Hepatocyte (in vitro differentiated cells): ENCODE measurements around the gene URM1. TPM values are rescaled to one million over a fixed set of nuclear protein-coding genes. Genes with fewer than 3 reads are reported as not detected.
"Not testable (repeated sequence)": the region's sequence is repeated elsewhere in the genome, so short reads cannot be mapped to it uniquely, and the experiment has no call there.

Experiments
- DNase-seq: peaks from one replicate; pipeline ENCODE4 v3.0.0-alpha.2; 2016; ENCODE audit warnings: low spot score
- H2AFZ ChIP-seq: fragments of 200-600 bp; sonication (generic); 2 replicates; pipeline ENCODE4 v1.6.0; 2016; ENCODE audit warnings: antibody characterized with exemption, mild to moderate bottlenecking
- H3K27ac ChIP-seq: fragments of 200-600 bp; sonication (generic); 2 replicates; pipeline ENCODE4 v1.5.1; 2016; ENCODE audit warnings: mild to moderate bottlenecking
- H3K27me3 ChIP-seq: fragments of 200-600 bp; sonication (generic); 2 replicates; pipeline ENCODE4 v1.6.1; 2016
- H3K36me3 ChIP-seq: fragments of 200-600 bp; sonication (generic); replicated peaks from 2 replicates; pipeline ENCODE4 v1.5.1; 2016; ENCODE audit warnings: low read depth; ENCODE audit not compliant: insufficient read depth
- H3K4me1 ChIP-seq: fragments of 200-600 bp; sonication (generic); 2 replicates; pipeline ENCODE4 v1.5.1; 2016; ENCODE audit warnings: mild to moderate bottlenecking, moderate library complexity; ENCODE audit not compliant: insufficient read depth
- H3K4me2 ChIP-seq: fragments of 200-600 bp; sonication (generic); 2 replicates; pipeline ENCODE4 v1.6.0; 2016
- H3K4me3 ChIP-seq: fragments of 200-600 bp; sonication (generic); 2 replicates; pipeline ENCODE4 v1.5.1; 2016; ENCODE audit warnings: mild to moderate bottlenecking
- H3K79me2 ChIP-seq: fragments of 200-600 bp; sonication (generic); 2 replicates; pipeline ENCODE4 v1.6.0; 2017; ENCODE audit warnings: mild to moderate bottlenecking
- H3K9me2 ChIP-seq: fragments of 200-600 bp; sonication (generic); replicated peaks from 2 replicates; pipeline ENCODE4 v1.6.0; 2017; ENCODE audit warnings: mild to moderate bottlenecking; ENCODE audit not compliant: insufficient read depth
- H3K9me3 ChIP-seq: fragments of 200-600 bp; sonication (generic); 2 replicates; pipeline ENCODE4 v1.5.1; 2016; ENCODE audit warnings: low read depth, mild to moderate bottlenecking
- H4K20me1 ChIP-seq: fragments of 200-600 bp; sonication (generic); 2 replicates; pipeline ENCODE4 v1.6.0; 2016; ENCODE audit warnings: mild to moderate bottlenecking; ENCODE audit not compliant: insufficient read depth, poor library complexity, severe bottlenecking
- CTCF ChIP-seq: fragments of 200-600 bp; sonication (generic); IDR thresholded peaks from 2 replicates; pipeline ENCODE4 v1.5.1; 2016; ENCODE audit warnings: antibody characterized with exemption, mild to moderate bottlenecking; ENCODE audit not compliant: poor library complexity
- EZH2 ChIP-seq: fragments of 200-600 bp; sonication (generic); IDR thresholded peaks from 2 replicates; pipeline ENCODE4 v1.6.1; 2016; ENCODE audit warnings: antibody characterized with exemption, mild to moderate bottlenecking, borderline replicate concordance
- EZH2phosphoT487 ChIP-seq: fragments of 200-600 bp; sonication (generic); IDR thresholded peaks from one replicate; pipeline ENCODE4 v1.6.1; 2018; ENCODE audit warnings: antibody characterized with exemption, mild to moderate bottlenecking, low read depth, moderate library complexity; ENCODE audit not compliant: unreplicated experiment, severe bottlenecking
- WGBS: methylation state at CpG from one replicate; pipeline ENCODE4 v1.1.6; 2016; ENCODE audit warnings: low lambda C conversion rate; ENCODE audit errors: missing lambda C conversion rate; 5-methylcytosine and 5-hydroxymethylcytosine counted together
- polyA plus RNA-seq: library from polyadenylated mRNA; unstranded; fragments of >200 nt; fragmentation: Nextera tagmentation; extraction: Ambion mirVana; gene quantifications from 2 replicates; pipeline ENCODE4 v1.2.1, GENCODE V29; 2016
- total RNA-seq: library from RNA; depleted of rRNA; stranded (reverse); fragments of >200 nt; gene quantifications from 2 replicates; pipeline ENCODE4 v1.2.3, GENCODE V29; 2014

Gene URM1
- total and polyA plus RNA-seq, 2 experiments from 2014 or later: 32.7 to 55.7 TPM

GRCh38 chr9:128337936-128338335, 33.2 kb upstream of the URM1 start:
- Histone ChIP-seq H3K79me2 (peaks cover 4% of the 10 kb centered on the region), H3K4me3 (no peak overlapping the region), H4K20me1 (no peaks in the 10 kb centered on the region), H3K9me2 (no peaks in the 10 kb centered on the region), H3K36me3 (no peaks in the 10 kb centered on the region), H2AFZ (no peak overlapping the region), H3K4me2 (no peak overlapping the region), H3K4me1 (peaks cover 7% of the 10 kb centered on the region), H3K27ac (no peak overlapping the region), H3K27me3 (no peaks in the 10 kb centered on the region), H3K9me3 (no peaks in the 10 kb centered on the region)
- TF ChIP-seq EZH2 (no peak), CTCF (no peak), EZH2phosphoT487 (no peak)
- DNase-seq: no peak
- WGBS: 96% methylated on average over 7 of the region's 7 CpGs

GRCh38 chr9:128338852-128339614, 32.1 kb upstream of the URM1 start:
- DNase-seq, H3K4me2 ChIP-seq, H4K20me1 ChIP-seq, H2AFZ ChIP-seq, H3K4me1 ChIP-seq, H3K4me3 ChIP-seq, H3K27ac ChIP-seq, H3K27me3 ChIP-seq, H3K9me2 ChIP-seq, H3K79me2 ChIP-seq, H3K36me3 ChIP-seq, H3K9me3 ChIP-seq: not testable (repeated sequence)
- 96% methylated on average over 15 of the region's 15 CpGs for WGBS

- Histone ChIP-seq H3K4me3 (peak within 1 kb of the TSS; percentile 88), H3K36me3 (no peaks in the 10 kb centered on the region), H4K20me1 (no peaks in the 10 kb centered on the region), H3K4me1 (peaks cover 7% of the 10 kb centered on the region), H3K79me2 (peaks cover 4% of the 10 kb centered on the region), H3K27me3 (no peaks in the 10 kb centered on the region), H3K27ac (peak within 1 kb of the TSS; percentile 83), H3K9me2 (no peaks in the 10 kb centered on the region), H2AFZ (peak within 1 kb of the TSS; percentile 86), H3K9me3 (no peaks in the 10 kb centered on the region), H3K4me2 (peak within 1 kb of the TSS; percentile 98)
- peak; percentile 93 for DNase-seq
- TF ChIP-seq EZH2phosphoT487: no peak
- no peak for TF ChIP-seq CTCF
- no peak for TF ChIP-seq EZH2
- 12% methylated on average over 36 of the region's 75 CpGs for WGBS
Observed at GRCh38 chr9:128339761-128340690, 31.1 kb upstream of the URM1 start, which contains the start of gene SLC27A4. SLC27A4 (plus strand) TSS chr9:128340527; CDS start chr9:128343133, 2,606 bp downstream.
